ENCODE results near the gene MMS22L.

MMS22L gene

GRCh38 chr6:97114645-97115044 lies 168.4 kb downstream of the MMS22L start:
- H3K4me3 ChIP-seq (replicated peaks; ENCODE audit: insufficient read depth, low read length) = no peak overlapping the region
- no peak overlapping the region for H3K27ac ChIP-seq (replicated peaks)
- DNase-seq (ENCODE audit: low read depth in 1 of 2, low spot score in 1 of 2) = no peak
- no peaks in the 10 kb centered on the region for H3K27me3 ChIP-seq (ENCODE audit: insufficient read depth, poor library complexity, severe bottlenecking)
- TF ChIP-seq SPI1 (IDR thresholded peaks at IDR 0.05; ENCODE audit: borderline replicate concordance, low read depth) (no peak), CTCF (IDR thresholded peaks at IDR 0.05; ENCODE audit: insufficient read depth, low read length) (no peak), POLR2AphosphoS5 (IDR thresholded peaks at IDR 0.05; ENCODE audit: low read depth) (no peak), GABPA (IDR thresholded peaks at IDR 0.05; ENCODE audit: low read depth) (no peak), REST (IDR thresholded peaks at IDR 0.05; ENCODE audit: insufficient replicate concordance, low read depth) (no peak)

- Histone ChIP-seq H3K27ac (replicated peaks) (no peak overlapping the region), H3K27me3 (ENCODE audit: insufficient read depth, poor library complexity, severe bottlenecking) (no peaks in the 10 kb centered on the region), H3K4me3 (replicated peaks; ENCODE audit: insufficient read depth, low read length) (no peak overlapping the region)
- TF ChIP-seq REST (IDR thresholded peaks at IDR 0.05; ENCODE audit: insufficient replicate concordance, low read depth) (no peak), SPI1 (IDR thresholded peaks at IDR 0.05; ENCODE audit: borderline replicate concordance, low read depth) (no peak), CTCF (IDR thresholded peaks at IDR 0.05; ENCODE audit: insufficient read depth, low read length) (no peak), GABPA (IDR thresholded peaks at IDR 0.05; ENCODE audit: low read depth) (no peak), POLR2AphosphoS5 (IDR thresholded peaks at IDR 0.05; ENCODE audit: low read depth) (no peak)
- DNase-seq (ENCODE audit: low read depth in 1 of 2, low spot score in 1 of 2) = no peak
Measured at GRCh38 chr6:97113170-97113569, 169.8 kb downstream of the MMS22L start.

- H3K27ac ChIP-seq (replicated peaks) = no peak overlapping the region
- H3K4me3 ChIP-seq (replicated peaks; ENCODE audit: insufficient read depth, low read length) = no peak overlapping the region
- H3K27me3 ChIP-seq (ENCODE audit: insufficient read depth, poor library complexity, severe bottlenecking) = no peaks in the 10 kb centered on the region
- no peak for TF ChIP-seq POLR2AphosphoS5 (IDR thresholded peaks at IDR 0.05; ENCODE audit: low read depth)
- no peak for TF ChIP-seq REST (IDR thresholded peaks at IDR 0.05; ENCODE audit: insufficient replicate concordance, low read depth)
- no peak for TF ChIP-seq CTCF (IDR thresholded peaks at IDR 0.05; ENCODE audit: insufficient read depth, low read length)
- no peak for TF ChIP-seq SPI1 (IDR thresholded peaks at IDR 0.05; ENCODE audit: borderline replicate concordance, low read depth)
- no peak for TF ChIP-seq GABPA (IDR thresholded peaks at IDR 0.05; ENCODE audit: low read depth)
- DNase-seq (ENCODE audit: low read depth in 1 of 2, low spot score in 1 of 2) = no peak
Measured at GRCh38 chr6:97111243-97111642, 171.8 kb downstream of the MMS22L start.

Data from HL-60 (cell line).